ENCODE measurements around the gene PEX11B.
A peak's percentile ranks its signal among the peaks of the same experiment; 100 is the strongest.

The PEX11B gene

GRCh38 chr1:145957443-145958319, 39.2 kb upstream of the PEX11B start, which contains the start of gene LIX1L:
LIX1L (minus strand) TSS chr1:145958017; CDS start chr1:145957927, 90 bp downstream.
- peak within 1 kb of the TSS; percentile 96 for H3K4me3 Mint-ChIP-seq
- H3K9me3 Mint-ChIP-seq (ENCODE audit: low read depth): no peaks in the 10 kb centered on the region
- H3K27me3 Mint-ChIP-seq: no peaks in the 10 kb centered on the region
- H3K27ac Mint-ChIP-seq: peak within 1 kb of the TSS; percentile 98
- no peaks in the 10 kb centered on the region for H3K36me3 Mint-ChIP-seq
- H3K4me1 Mint-ChIP-seq (ENCODE audit: low read depth): peaks cover 76% of the 10 kb centered on the region

GRCh38 chr1:145956781-145957442, 38.4 kb upstream of the PEX11B start:
- no peaks in the 10 kb centered on the region for H3K27me3 Mint-ChIP-seq
- peak overlapping the region; percentile 98 for H3K27ac Mint-ChIP-seq
- no peaks in the 10 kb centered on the region for H3K9me3 Mint-ChIP-seq (ENCODE audit: low read depth)
- peak overlapping the region; percentile 96 for H3K4me3 Mint-ChIP-seq
- H3K36me3 Mint-ChIP-seq: peaks cover 3% of the 10 kb centered on the region
- H3K4me1 Mint-ChIP-seq (ENCODE audit: low read depth): peaks cover 77% of the 10 kb centered on the region

- no peaks in the 10 kb centered on the region for H3K9me3 Mint-ChIP-seq (ENCODE audit: low read depth)
- H3K27me3 Mint-ChIP-seq: no peaks in the 10 kb centered on the region
- peak overlapping the region; percentile 96 for H3K4me3 Mint-ChIP-seq
- peak overlapping the region; percentile 98 for H3K27ac Mint-ChIP-seq
- H3K4me1 Mint-ChIP-seq (ENCODE audit: low read depth): peaks cover 79% of the 10 kb centered on the region
- H3K36me3 Mint-ChIP-seq: peaks cover 3% of the 10 kb centered on the region
These were observed 37.8 kb upstream of the PEX11B start for GRCh38 chr1:145956361-145956760.

- Mint-ChIP-seq H3K4me1 (ENCODE audit: low read depth) (peaks cover 83% of the 10 kb centered on the region), H3K9me3 (ENCODE audit: low read depth) (no peaks in the 10 kb centered on the region), H3K27ac (no peak overlapping the region), H3K27me3 (no peaks in the 10 kb centered on the region), H3K36me3 (peaks cover 3% of the 10 kb centered on the region), H3K4me3 (peak overlapping the region; percentile 96)
These were observed 36.9 kb upstream of the PEX11B start for GRCh38 chr1:145955436-145955835.

GRCh38 chr1:145953861-145954260, 35.3 kb upstream of the PEX11B start:
- Mint-ChIP-seq H3K9me3 (ENCODE audit: low read depth) (no peaks in the 10 kb centered on the region), H3K4me3 (peak overlapping the region; percentile 4), H3K27me3 (no peaks in the 10 kb centered on the region), H3K27ac (peak overlapping the region; percentile 11), H3K36me3 (peaks cover 3% of the 10 kb centered on the region), H3K4me1 (ENCODE audit: low read depth) (peaks cover 81% of the 10 kb centered on the region)

- peaks cover 77% of the 10 kb centered on the region for H3K4me1 Mint-ChIP-seq (ENCODE audit: low read depth)
- H3K9me3 Mint-ChIP-seq (ENCODE audit: low read depth): no peaks in the 10 kb centered on the region
- no peak overlapping the region for H3K27ac Mint-ChIP-seq
- no peaks in the 10 kb centered on the region for H3K27me3 Mint-ChIP-seq
- H3K36me3 Mint-ChIP-seq: peaks cover 3% of the 10 kb centered on the region
- H3K4me3 Mint-ChIP-seq: no peak overlapping the region
These were observed 34.4 kb upstream of the PEX11B start for GRCh38 chr1:145952903-145953302.

GRCh38 chr1:145951526-145951925, 33.0 kb upstream of the PEX11B start:
- peaks cover 5% of the 10 kb centered on the region for H3K36me3 Mint-ChIP-seq
- H3K9me3 Mint-ChIP-seq (ENCODE audit: low read depth): no peaks in the 10 kb centered on the region
- no peaks in the 10 kb centered on the region for H3K27me3 Mint-ChIP-seq
- no peak overlapping the region for H3K4me3 Mint-ChIP-seq
- H3K4me1 Mint-ChIP-seq (ENCODE audit: low read depth): peaks cover 72% of the 10 kb centered on the region
- H3K27ac Mint-ChIP-seq: peak overlapping the region; percentile 73

GRCh38 chr1:145949219-145949618, 30.7 kb upstream of the PEX11B start:
- no peaks in the 10 kb centered on the region for H3K27me3 Mint-ChIP-seq
- peak overlapping the region; percentile 69 for H3K27ac Mint-ChIP-seq
- H3K36me3 Mint-ChIP-seq: peaks cover 5% of the 10 kb centered on the region
- H3K4me3 Mint-ChIP-seq: no peak overlapping the region
- H3K9me3 Mint-ChIP-seq (ENCODE audit: low read depth): no peaks in the 10 kb centered on the region
- H3K4me1 Mint-ChIP-seq (ENCODE audit: low read depth): peaks cover 52% of the 10 kb centered on the region

GRCh38 chr1:145947551-145947950, 29.0 kb upstream of the PEX11B start:
- H3K27me3 Mint-ChIP-seq: no peaks in the 10 kb centered on the region
- H3K4me3 Mint-ChIP-seq: no peak overlapping the region
- H3K9me3 Mint-ChIP-seq (ENCODE audit: low read depth): no peaks in the 10 kb centered on the region
- peaks cover 8% of the 10 kb centered on the region for H3K36me3 Mint-ChIP-seq
- H3K27ac Mint-ChIP-seq: peak overlapping the region; percentile 12
- H3K4me1 Mint-ChIP-seq (ENCODE audit: low read depth): peaks cover 40% of the 10 kb centered on the region

- Mint-ChIP-seq H3K27me3 (no peaks in the 10 kb centered on the region), H3K4me1 (ENCODE audit: low read depth) (peaks cover 32% of the 10 kb centered on the region), H3K27ac (peak overlapping the region; percentile 47), H3K4me3 (no peak overlapping the region), H3K36me3 (peaks cover 9% of the 10 kb centered on the region), H3K9me3 (ENCODE audit: low read depth) (no peaks in the 10 kb centered on the region)
These were observed 28.0 kb upstream of the PEX11B start for GRCh38 chr1:145946477-145946986.

GRCh38 chr1:145944532-145944931, 26.0 kb upstream of the PEX11B start:
- H3K27ac Mint-ChIP-seq: no peak overlapping the region
- H3K36me3 Mint-ChIP-seq: peaks cover 9% of the 10 kb centered on the region
- H3K9me3 Mint-ChIP-seq (ENCODE audit: low read depth): no peaks in the 10 kb centered on the region
- H3K4me3 Mint-ChIP-seq: no peak overlapping the region
- H3K27me3 Mint-ChIP-seq: no peaks in the 10 kb centered on the region
- peaks cover 17% of the 10 kb centered on the region for H3K4me1 Mint-ChIP-seq (ENCODE audit: low read depth)

GRCh38 chr1:145942871-145943270, 24.4 kb upstream of the PEX11B start:
- H3K9me3 Mint-ChIP-seq (ENCODE audit: low read depth): no peaks in the 10 kb centered on the region
- no peak overlapping the region for H3K4me3 Mint-ChIP-seq
- H3K36me3 Mint-ChIP-seq: peaks cover 9% of the 10 kb centered on the region
- H3K27ac Mint-ChIP-seq: peak overlapping the region; percentile 2
- H3K4me1 Mint-ChIP-seq (ENCODE audit: low read depth): peaks cover 6% of the 10 kb centered on the region
- H3K27me3 Mint-ChIP-seq: no peaks in the 10 kb centered on the region

- Mint-ChIP-seq H3K27me3 (no peaks in the 10 kb centered on the region), H3K4me3 (no peak overlapping the region), H3K36me3 (peaks cover 9% of the 10 kb centered on the region), H3K27ac (peak overlapping the region; percentile 2), H3K4me1 (ENCODE audit: low read depth) (peaks cover 6% of the 10 kb centered on the region), H3K9me3 (ENCODE audit: low read depth) (no peaks in the 10 kb centered on the region)
These were observed 23.9 kb upstream of the PEX11B start for GRCh38 chr1:145942405-145942804.

- Mint-ChIP-seq H3K9me3 (ENCODE audit: low read depth) (no peaks in the 10 kb centered on the region), H3K4me1 (ENCODE audit: low read depth) (peaks cover 11% of the 10 kb centered on the region), H3K27ac (no peak overlapping the region), H3K36me3 (peaks cover 4% of the 10 kb centered on the region), H3K4me3 (no peak overlapping the region), H3K27me3 (no peaks in the 10 kb centered on the region)
These were observed 18.9 kb upstream of the PEX11B start for GRCh38 chr1:145937436-145937835.

GRCh38 chr1:145936247-145936646, 17.7 kb upstream of the PEX11B start:
- no peaks in the 10 kb centered on the region for H3K36me3 Mint-ChIP-seq
- H3K4me3 Mint-ChIP-seq: no peak overlapping the region
- H3K4me1 Mint-ChIP-seq (ENCODE audit: low read depth): peaks cover 17% of the 10 kb centered on the region
- H3K27me3 Mint-ChIP-seq: no peaks in the 10 kb centered on the region
- H3K9me3 Mint-ChIP-seq (ENCODE audit: low read depth): no peaks in the 10 kb centered on the region
- H3K27ac Mint-ChIP-seq: no peak overlapping the region
